ENCODE results near the gene GAA. TPM values are rescaled to one million over a fixed set of nuclear protein-coding genes. Genes with fewer than 3 reads are reported as not detected.

Gene GAA
- polyA plus RNA-seq, 1 of the 3 experiments (the other 2 are of a cell fraction) = 27.3 TPM

GRCh38 chr17:80126449-80126715, 25.0 kb downstream of the GAA start:
- Histone ChIP-seq H3F3A (replicated peaks; ENCODE audit: insufficient read depth) (peaks cover 3% of the 10 kb centered on the region), H3K9ac (no peak overlapping the region), H4K20me1 (ENCODE audit: insufficient read depth) (no peaks in the 10 kb centered on the region), H3K9me2 (no peaks in the 10 kb centered on the region), H3K36me3 (replicated peaks in 1 of 2; ENCODE audit: control insufficient read depth in 1 of 2, insufficient read depth in 2 of 2, low read length in 1 of 2) (no peaks in the 10 kb centered on the region), H3K4me2 (peak overlapping the region; percentile 16; the same call in 1 of the 2 replicates), H3K27ac (ENCODE audit: low read depth in 2 of 2, low read length in 1 of 2) (no peak overlapping the region), H2AFZ (ENCODE audit: low read depth) (no peak overlapping the region), H3K79me2 (ENCODE audit: insufficient read depth) (no peaks in the 10 kb centered on the region), H3K27me3 (ENCODE audit: insufficient read depth) (no peaks in the 10 kb centered on the region), H3K4me1 (ENCODE audit: control insufficient read depth in 1 of 2, insufficient read depth in 2 of 2, low read depth in 1 of 2, low read length in 1 of 2) (no peaks in the 10 kb centered on the region), H3K9me3 (no peaks in the 10 kb centered on the region), H3K4me3 (ENCODE audit: low read depth in 2 of 2, low read length in 1 of 2) (no peak overlapping the region)
- DNase-seq = no peak
- TF ChIP-seq, protein P1, sequence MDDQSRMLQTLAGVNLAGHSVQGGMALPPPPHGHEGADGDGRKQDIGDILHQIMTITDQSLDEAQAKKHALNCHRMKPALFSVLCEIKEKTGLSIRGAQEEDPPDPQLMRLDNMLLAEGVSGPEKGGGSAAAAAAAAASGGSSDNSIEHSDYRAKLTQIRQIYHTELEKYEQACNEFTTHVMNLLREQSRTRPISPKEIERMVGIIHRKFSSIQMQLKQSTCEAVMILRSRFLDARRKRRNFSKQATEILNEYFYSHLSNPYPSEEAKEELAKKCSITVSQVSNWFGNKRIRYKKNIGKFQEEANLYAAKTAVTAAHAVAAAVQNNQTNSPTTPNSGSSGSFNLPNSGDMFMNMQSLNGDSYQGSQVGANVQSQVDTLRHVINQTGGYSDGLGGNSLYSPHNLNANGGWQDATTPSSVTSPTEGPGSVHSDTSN (IDR thresholded peaks at IDR 0.05) = no peak
- TF ChIP-seq RXRA (IDR thresholded peaks at IDR 0.05; ENCODE audit: borderline replicate concordance, low read depth) = no peak
- TF ChIP-seq, protein P2, sequence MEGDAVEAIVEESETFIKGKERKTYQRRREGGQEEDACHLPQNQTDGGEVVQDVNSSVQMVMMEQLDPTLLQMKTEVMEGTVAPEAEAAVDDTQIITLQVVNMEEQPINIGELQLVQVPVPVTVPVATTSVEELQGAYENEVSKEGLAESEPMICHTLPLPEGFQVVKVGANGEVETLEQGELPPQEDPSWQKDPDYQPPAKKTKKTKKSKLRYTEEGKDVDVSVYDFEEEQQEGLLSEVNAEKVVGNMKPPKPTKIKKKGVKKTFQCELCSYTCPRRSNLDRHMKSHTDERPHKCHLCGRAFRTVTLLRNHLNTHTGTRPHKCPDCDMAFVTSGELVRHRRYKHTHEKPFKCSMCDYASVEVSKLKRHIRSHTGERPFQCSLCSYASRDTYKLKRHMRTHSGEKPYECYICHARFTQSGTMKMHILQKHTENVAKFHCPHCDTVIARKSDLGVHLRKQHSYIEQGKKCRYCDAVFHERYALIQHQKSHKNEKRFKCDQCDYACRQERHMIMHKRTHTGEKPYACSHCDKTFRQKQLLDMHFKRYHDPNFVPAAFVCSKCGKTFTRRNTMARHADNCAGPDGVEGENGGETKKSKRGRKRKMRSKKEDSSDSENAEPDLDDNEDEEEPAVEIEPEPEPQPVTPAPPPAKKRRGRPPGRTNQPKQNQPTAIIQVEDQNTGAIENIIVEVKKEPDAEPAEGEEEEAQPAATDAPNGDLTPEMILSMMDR (IDR thresholded peaks at IDR 0.05) = no peak
- CTCF ChIA-PET = interaction anchor here (1.1 kb wide), 1 partner anchor 12 kb away, joined by 3 read pairs; no protein-coding TSS in a partner anchor
- WGBS (ENCODE audit: low lambda C conversion rate) = 62% methylated on average over 3 of the region's 3 CpGs
- POLR2A ChIA-PET = no interaction called here

DNA sequence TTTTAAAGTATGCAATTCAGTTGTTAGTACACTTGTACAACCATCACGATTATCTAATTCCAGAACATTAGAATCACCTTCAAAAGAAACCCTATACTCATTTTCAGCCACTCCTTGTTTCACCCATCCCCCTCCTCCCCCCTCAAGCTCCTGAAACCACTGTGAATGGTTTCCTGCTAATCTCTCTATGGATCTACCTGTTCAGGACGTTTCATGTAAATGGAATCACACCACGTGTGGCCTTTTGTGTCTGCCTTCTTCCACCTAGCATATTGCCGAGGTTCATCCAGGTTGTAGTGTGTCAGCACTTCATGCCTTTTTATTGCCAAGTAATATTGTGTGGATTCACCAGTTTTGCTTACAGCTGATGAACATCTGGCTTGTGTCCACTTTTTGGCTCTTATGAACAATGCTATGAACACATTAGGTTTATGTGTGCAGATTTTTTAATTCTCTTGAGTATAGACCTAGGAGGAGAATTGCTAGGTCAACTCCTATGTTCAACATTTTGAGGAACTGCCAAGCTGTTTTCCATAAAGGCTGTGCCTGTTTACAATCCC, 27.7 kb downstream of the GAA start:
- no peak overlapping the region for H3K4me2 ChIP-seq
- H4K20me1 ChIP-seq (ENCODE audit: insufficient read depth) = no peaks in the 10 kb centered on the region
- H3K36me3 ChIP-seq (replicated peaks in 1 of 2; ENCODE audit: control insufficient read depth in 1 of 2, insufficient read depth in 2 of 2, low read length in 1 of 2) = peaks cover 13 to 15% of the 10 kb centered on the region in 2 experiments
- no peak overlapping the region for H3K4me3 ChIP-seq (ENCODE audit: low read depth in 2 of 2, low read length in 1 of 2)
- ChIA-PET CTCF (interaction anchor here (0.7 to 1.8 kb wide), 5 partner anchors 13 to 124 kb away, joined by 3 to 8 read pairs (median 3); no protein-coding TSS in a partner anchor), POLR2A (no interaction called here)
- no peaks in the 10 kb centered on the region for H3K9me3 ChIP-seq
- no peak overlapping the region for H2AFZ ChIP-seq (ENCODE audit: low read depth)
- no peaks in the 10 kb centered on the region for H3K79me2 ChIP-seq (ENCODE audit: insufficient read depth)
- no peak overlapping the region for H3K9ac ChIP-seq
- no peak for DNase-seq
- H3F3A ChIP-seq (replicated peaks; ENCODE audit: insufficient read depth) = peaks cover 12% of the 10 kb centered on the region
- WGBS (ENCODE audit: low lambda C conversion rate) = 39% methylated on average over 4 of the region's 4 CpGs
- H3K9me2 ChIP-seq = no peaks in the 10 kb centered on the region
- H3K27ac ChIP-seq (ENCODE audit: low read depth in 2 of 2, low read length in 1 of 2) = no peak overlapping the region
- no peaks in the 10 kb centered on the region for H3K27me3 ChIP-seq (ENCODE audit: insufficient read depth)
- no peaks in the 10 kb centered on the region for H3K4me1 ChIP-seq (ENCODE audit: control insufficient read depth in 1 of 2, insufficient read depth in 2 of 2, low read depth in 1 of 2, low read length in 1 of 2)
- TF ChIP-seq JUND (IDR thresholded peaks at IDR 0.05) (no peak), TAF1 (IDR thresholded peaks at IDR 0.05; ENCODE audit: borderline replicate concordance, low read depth, low read length) (no peak), TCF12 (IDR thresholded peaks at IDR 0.05) (no peak), RAD21 (IDR thresholded peaks at IDR 0.05; ENCODE audit: low read length) (no peak), RFX5 (IDR thresholded peaks at IDR 0.05; ENCODE audit: low read length) (no peak), FOSL2 (IDR thresholded peaks at IDR 0.05; ENCODE audit: borderline replicate concordance, low read depth) (no peak), FOXJ3 (CRISPR knock-in tag; IDR thresholded peaks at IDR 0.05) (no peak), NRF1 (IDR thresholded peaks at IDR 0.05; ENCODE audit: low read depth, low read length) (no peak), NFIC (IDR thresholded peaks at IDR 0.05; ENCODE audit: borderline replicate concordance) (no peak), EP300 (IDR thresholded peaks at IDR 0.05; ENCODE audit: borderline replicate concordance in 1 of 2, low read depth in 1 of 2, low read length in 1 of 2) (no peak), POLR2AphosphoS5 (IDR thresholded peaks at IDR 0.05; ENCODE audit: low read depth, low read length) (no peak)
- TF ChIP-seq, protein P3, sequence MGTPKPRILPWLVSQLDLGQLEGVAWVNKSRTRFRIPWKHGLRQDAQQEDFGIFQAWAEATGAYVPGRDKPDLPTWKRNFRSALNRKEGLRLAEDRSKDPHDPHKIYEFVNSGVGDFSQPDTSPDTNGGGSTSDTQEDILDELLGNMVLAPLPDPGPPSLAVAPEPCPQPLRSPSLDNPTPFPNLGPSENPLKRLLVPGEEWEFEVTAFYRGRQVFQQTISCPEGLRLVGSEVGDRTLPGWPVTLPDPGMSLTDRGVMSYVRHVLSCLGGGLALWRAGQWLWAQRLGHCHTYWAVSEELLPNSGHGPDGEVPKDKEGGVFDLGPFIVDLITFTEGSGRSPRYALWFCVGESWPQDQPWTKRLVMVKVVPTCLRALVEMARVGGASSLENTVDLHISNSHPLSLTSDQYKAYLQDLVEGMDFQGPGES (IDR thresholded peaks at IDR 0.05; ENCODE audit: low read depth, low read length) = no peak
- TF ChIP-seq, protein P2 (IDR thresholded peaks at IDR 0.05) = no peak
- TF ChIP-seq, protein P4, sequence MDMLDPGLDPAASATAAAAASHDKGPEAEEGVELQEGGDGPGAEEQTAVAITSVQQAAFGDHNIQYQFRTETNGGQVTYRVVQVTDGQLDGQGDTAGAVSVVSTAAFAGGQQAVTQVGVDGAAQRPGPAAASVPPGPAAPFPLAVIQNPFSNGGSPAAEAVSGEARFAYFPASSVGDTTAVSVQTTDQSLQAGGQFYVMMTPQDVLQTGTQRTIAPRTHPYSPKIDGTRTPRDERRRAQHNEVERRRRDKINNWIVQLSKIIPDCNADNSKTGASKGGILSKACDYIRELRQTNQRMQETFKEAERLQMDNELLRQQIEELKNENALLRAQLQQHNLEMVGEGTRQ (IDR thresholded peaks at IDR 0.05; ENCODE audit: borderline replicate concordance, low read depth, low read length) = no peak
